Epithelial cell of alveolus of lung (primary cell): Measurements from ENCODE around the gene ZNF319. TPM values are rescaled to one million over a fixed set of nuclear protein-coding genes. Genes with fewer than 3 reads are reported as not detected.

Experiments used
- total RNA-seq: library from RNA; depleted of rRNA; stranded (reverse); fragments of >200 nt; gene quantifications from 2 replicates; pipeline ENCODE4 v1.2.1, GENCODE V29; 2015

Gene ZNF319
- total RNA-seq = 7.5 and 9.2 TPM in 2 replicates

GRCh38 chr16:57999971-58000705 is at the start of gene ZNF319:
Gene ZNF319 (minus strand): TSS chr16:58000672. CDS start chr16:57998265, 2,407 bp downstream.

GRCh38 chr16:58025351-58026138 is 25.1 kb upstream of the ZNF319 start, which contains the start of gene MMP15:
Gene MMP15 (plus strand): TSS chr16:58025754. CDS start chr16:58026351, 597 bp downstream.

GRCh38 chr16:58000706-58001676 is 519 bp upstream of the ZNF319 start, which contains the start of gene USB1:
Gene USB1 (plus strand): TSS chr16:58001407. CDS start chr16:58001484, 77 bp downstream.

GRCh38 chr16:57970970-57971369 is 29.5 kb downstream of the ZNF319 start, which contains the start of gene CNGB1:
Gene CNGB1 (minus strand): TSS chr16:57971128. CDS start chr16:57967286, 3,842 bp downstream.

Other genes with a start within 250 kb of the ZNF319 start
- 23.8 and 54.2 TPM in 2 replicates for gene KIFC3, start 198.2 kb downstream of the ZNF319 start, total RNA-seq
- gene CNGB1, start 29.5 kb downstream of the ZNF319 start, total RNA-seq = under 0.01 TPM in 1 of 2 replicates, not detected in the other
- gene USB1, start 735 bp upstream of the ZNF319 start, total RNA-seq = 23.9 and 41.2 TPM in 2 replicates
- 3.9 and 6.7 TPM in 2 replicates for gene MMP15, start 25.1 kb upstream of the ZNF319 start, total RNA-seq
- gene CFAP20, start 128.7 kb upstream of the ZNF319 start, total RNA-seq = 46.5 and 52.1 TPM in 2 replicates
- 23.5 and 60.9 TPM in 2 replicates for gene CSNK2A2, start 197.4 kb upstream of the ZNF319 start, total RNA-seq